Measurements from ENCODE around the gene HOXD13. TPM values are rescaled to one million over a fixed set of nuclear protein-coding genes. Genes with fewer than 3 reads are reported as not detected.

Gene HOXD13
- total RNA-seq, 1 donor from 2014 or later = not detected

DNA sequence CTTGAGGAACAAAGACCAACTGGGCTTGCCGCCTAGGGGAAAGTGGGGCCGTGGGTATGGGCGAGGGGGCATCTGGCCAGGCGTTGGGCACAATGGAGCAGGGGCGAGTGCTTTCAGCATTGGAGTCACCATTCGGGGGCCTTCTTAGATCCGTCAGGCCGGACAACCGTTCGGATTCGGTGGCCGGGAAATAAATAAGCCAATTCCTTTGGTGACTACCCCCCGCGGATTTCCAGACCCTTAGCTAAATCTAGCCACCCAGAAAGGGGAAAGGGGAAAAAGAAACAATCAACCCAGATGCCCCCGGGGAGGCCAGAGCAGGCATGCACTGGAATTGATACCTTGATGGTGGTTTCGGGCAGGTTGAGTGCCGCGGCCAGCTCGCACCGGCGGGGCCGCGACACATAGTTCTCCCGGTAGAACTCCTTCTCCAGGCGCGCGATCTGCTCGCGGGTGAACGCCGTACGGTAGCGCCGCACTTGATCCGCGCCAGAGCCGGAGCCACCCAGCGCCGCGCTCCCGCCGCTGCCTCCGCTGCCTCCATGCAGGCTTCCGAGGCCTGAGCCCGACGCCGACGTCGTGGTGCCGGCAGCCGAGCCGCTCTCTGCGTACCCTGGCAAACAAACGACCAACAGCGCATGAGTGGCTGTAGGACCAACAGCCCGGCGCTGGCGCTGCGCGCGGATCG, 10.5 kb upstream of the HOXD13 start:
- no peak overlapping the region for H3K27ac Mint-ChIP-seq
- H3K4me3 Mint-ChIP-seq (ENCODE audit: low read depth) = no peak overlapping the region
- peaks cover 5% of the 10 kb centered on the region for H3K4me1 Mint-ChIP-seq (ENCODE audit: low read depth)
- H3K9me3 Mint-ChIP-seq (ENCODE audit: low read depth) = no peaks in the 10 kb centered on the region
- no peak for DNase-seq (ENCODE audit: low spot score, unreplicated experiment)
- no peaks in the 10 kb centered on the region for H3K36me3 Mint-ChIP-seq (ENCODE audit: insufficient read depth)
- TF ChIP-seq CTCF (IDR thresholded peaks at IDR 0.05; ENCODE audit: unreplicated experiment) = no peak
- H3K27me3 Mint-ChIP-seq = peaks cover 89% of the 10 kb centered on the region

- peaks cover 89% of the 10 kb centered on the region for H3K27me3 Mint-ChIP-seq
- H3K4me3 Mint-ChIP-seq (ENCODE audit: low read depth) = no peak overlapping the region
- H3K9me3 Mint-ChIP-seq (ENCODE audit: low read depth) = no peaks in the 10 kb centered on the region
- H3K4me1 Mint-ChIP-seq (ENCODE audit: low read depth) = peaks cover 5% of the 10 kb centered on the region
- H3K36me3 Mint-ChIP-seq (ENCODE audit: insufficient read depth) = no peaks in the 10 kb centered on the region
- TF ChIP-seq CTCF (IDR thresholded peaks at IDR 0.05; ENCODE audit: unreplicated experiment) = no peak
- no peak overlapping the region for H3K27ac Mint-ChIP-seq
- no peak for DNase-seq (ENCODE audit: low spot score, unreplicated experiment)
These were observed 10.0 kb upstream of the HOXD13 start for GRCh38 chr2:176082525-176082823.

- peak overlapping the region; percentile 26 for H3K4me3 Mint-ChIP-seq (ENCODE audit: low read depth)
- peaks cover 93% of the 10 kb centered on the region for H3K27me3 Mint-ChIP-seq
- no peaks in the 10 kb centered on the region for H3K9me3 Mint-ChIP-seq (ENCODE audit: low read depth)
- peaks cover 5% of the 10 kb centered on the region for H3K4me1 Mint-ChIP-seq (ENCODE audit: low read depth)
- no peak for TF ChIP-seq CTCF (IDR thresholded peaks at IDR 0.05; ENCODE audit: unreplicated experiment)
- H3K27ac Mint-ChIP-seq = peak overlapping the region; percentile 57
- no peak for DNase-seq (ENCODE audit: low spot score, unreplicated experiment)
- H3K36me3 Mint-ChIP-seq (ENCODE audit: insufficient read depth) = no peaks in the 10 kb centered on the region
These were observed 9.4 kb upstream of the HOXD13 start for GRCh38 chr2:176082824-176083751.

GRCh38 chr2:176083796-176084261, 8.7 kb upstream of the HOXD13 start, which contains the start of gene EVX2:
Gene EVX2 (minus strand): TSS chr2:176083962. CDS start chr2:176083776, 186 bp downstream.
- peak within 1 kb of the TSS; percentile 26 for H3K4me3 Mint-ChIP-seq (ENCODE audit: low read depth)
- TF ChIP-seq CTCF (IDR thresholded peaks at IDR 0.05; ENCODE audit: unreplicated experiment) = no peak
- peak within 1 kb of the TSS; percentile 57 for H3K27ac Mint-ChIP-seq
- H3K27me3 Mint-ChIP-seq = peaks cover 93% of the 10 kb centered on the region
- DNase-seq (ENCODE audit: low spot score, unreplicated experiment) = no peak
- peaks cover 6% of the 10 kb centered on the region for H3K4me1 Mint-ChIP-seq (ENCODE audit: low read depth)
- no peaks in the 10 kb centered on the region for H3K36me3 Mint-ChIP-seq (ENCODE audit: insufficient read depth)
- no peaks in the 10 kb centered on the region for H3K9me3 Mint-ChIP-seq (ENCODE audit: low read depth)

GRCh38 chr2:176084611-176085119, 7.9 kb upstream of the HOXD13 start:
- no peak overlapping the region for H3K4me3 Mint-ChIP-seq (ENCODE audit: low read depth)
- no peak overlapping the region for H3K27ac Mint-ChIP-seq
- no peaks in the 10 kb centered on the region for H3K9me3 Mint-ChIP-seq (ENCODE audit: low read depth)
- no peaks in the 10 kb centered on the region for H3K36me3 Mint-ChIP-seq (ENCODE audit: insufficient read depth)
- H3K27me3 Mint-ChIP-seq = peaks cover 93% of the 10 kb centered on the region
- TF ChIP-seq CTCF (IDR thresholded peaks at IDR 0.05; ENCODE audit: unreplicated experiment) = no peak
- peaks cover 5% of the 10 kb centered on the region for H3K4me1 Mint-ChIP-seq (ENCODE audit: low read depth)
- no peak for DNase-seq (ENCODE audit: low spot score, unreplicated experiment)
